ENCODE measurements around the gene ETHE1. TPM values are rescaled to one million over a fixed set of nuclear protein-coding genes. Genes with fewer than 3 reads are reported as not detected.
"Not testable (repeated sequence)": the region's sequence is repeated elsewhere in the genome, so short reads cannot be mapped to it uniquely, and the experiment has no call there.

ETHE1 gene
- total RNA-seq, 2 experiments from 2014 or later, result 68.7 to 78.8 TPM

DNA sequence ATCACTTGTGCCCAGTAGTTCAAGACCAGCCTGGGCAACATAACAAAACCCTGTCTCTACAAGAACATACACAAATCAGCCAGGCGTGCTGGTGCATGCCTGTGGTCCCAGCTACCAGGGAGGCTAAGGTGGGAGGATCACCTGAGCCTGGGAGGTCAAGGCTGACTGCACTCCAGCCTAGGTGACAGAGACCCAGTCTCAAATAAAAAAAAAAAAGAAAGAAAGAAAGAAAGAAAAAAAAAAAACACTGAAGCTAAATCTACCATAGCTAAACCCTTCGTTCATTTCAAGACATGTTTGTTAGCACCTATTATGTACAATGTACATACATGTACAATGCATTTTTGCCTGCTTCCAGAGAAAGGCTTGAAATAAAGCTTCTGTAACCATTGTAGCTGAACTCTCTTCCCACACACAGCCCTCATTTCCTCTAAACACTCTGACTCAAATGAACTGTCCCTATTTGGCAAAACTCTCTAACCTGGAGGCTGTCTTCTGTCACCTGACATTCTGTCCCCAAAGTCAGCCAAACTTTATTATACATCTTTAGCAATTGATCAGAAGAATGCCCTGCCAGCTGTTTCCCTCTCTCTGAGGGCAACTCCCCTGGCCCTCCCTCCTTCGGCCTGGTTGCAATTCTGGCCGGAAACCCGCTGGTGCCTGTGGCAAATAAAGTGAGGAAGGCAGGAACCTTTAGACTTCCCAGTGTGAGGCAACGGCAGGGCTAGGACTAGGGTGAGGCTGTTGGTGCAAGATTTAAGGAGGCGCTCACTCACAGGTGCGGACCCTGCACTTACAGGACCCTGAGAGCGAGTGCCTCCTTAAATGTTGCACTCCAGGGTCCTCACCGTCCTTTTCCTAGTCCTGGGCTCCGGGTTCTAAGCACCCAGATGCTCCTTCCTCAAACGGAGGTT is 1.8 kb downstream of the ETHE1 start:
- peaks cover 8% of the 10 kb centered on the region for H3K36me3 Mint-ChIP-seq (ENCODE audit: low read depth)
- peak overlapping the region; percentile 92 for H3K4me3 Mint-ChIP-seq
- ATAC-seq (peak; percentile 57), DNase-seq (peak; percentile 56)
- no peaks in the 10 kb centered on the region for H3K9me3 Mint-ChIP-seq (ENCODE audit: low read depth)
- peaks cover 22% of the 10 kb centered on the region for H3K4me1 Mint-ChIP-seq
- ChIA-PET CTCF (interaction anchor here (0.6 to 3.7 kb wide), 17 partner anchors 11 to 242 kb away, joined by 3 to 21 read pairs (median 4); partner anchors contain the start of genes IRGQ and PHLDB3), POLR2A (interaction anchor here (0.6 to 1.5 kb wide), 7 partner anchors 8 to 1920 kb away, joined by 3 to 9 read pairs (median 5); partner anchors contain the start of gene ZNF575)
- H3K27ac Mint-ChIP-seq, result peak overlapping the region; percentile 94
- intact Hi-C loops (cut with DNase I, micrococcal nuclease), result loop anchor here (1.0 to 10.0 kb wide), 4 partner anchors 71 to 1100 kb away; partner anchors contain the start of genes KCNN4 (in 2 of the 2), IRGQ (in 1 of the 2), LIPE (in 1 of the 2) and ZNF576 (in 1 of the 2)
- H3K27me3 Mint-ChIP-seq, result no peaks in the 10 kb centered on the region

DNA sequence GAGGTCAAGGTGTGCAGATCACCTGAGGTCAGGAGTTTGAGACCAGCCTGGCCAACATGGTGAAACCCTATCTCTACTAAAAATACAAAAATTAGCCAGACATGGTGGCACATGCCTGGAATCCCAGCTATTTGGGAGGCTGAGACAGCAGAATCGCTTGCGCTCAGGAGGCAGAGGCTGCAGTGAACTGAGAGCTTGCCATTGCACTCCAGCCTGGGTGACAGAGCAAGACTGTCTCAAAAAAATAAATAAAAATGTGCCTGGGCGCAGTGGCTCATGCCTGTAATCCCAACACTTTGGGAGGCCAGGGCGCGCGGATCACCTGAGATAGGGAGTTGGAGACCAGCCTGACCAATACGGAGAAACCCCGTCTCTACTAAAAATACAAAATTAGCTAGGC is 3.3 kb downstream of the ETHE1 start:
- DNase-seq; H3K9me3 Mint-ChIP-seq (ENCODE audit: low read depth); H3K4me3 Mint-ChIP-seq; ATAC-seq; H3K27ac Mint-ChIP-seq; H3K27me3 Mint-ChIP-seq: not testable (repeated sequence)
- Mint-ChIP-seq H3K36me3 (ENCODE audit: low read depth) (peaks cover 12% of the 10 kb centered on the region), H3K4me1 (peaks cover 29% of the 10 kb centered on the region)
- intact Hi-C loops (cut with DNase I, micrococcal nuclease), result loop anchor here (10.0 kb wide), 2 partner anchors 261 to 1099 kb away; partner anchors contain the start of genes KCNN4 (in 1 of the 2) and LIPE (in 1 of the 2)
- CTCF ChIA-PET, result interaction anchor here (0.7 to 3.7 kb wide), 6 partner anchors 60 to 91 kb away, joined by 3 to 21 read pairs (median 6); partner anchors contain the start of gene IRGQ
- POLR2A ChIA-PET, result interaction anchor here (0.7 kb wide), 1 partner anchor 77 kb away, joined by 3 read pairs; no protein-coding TSS in a partner anchor

DNA sequence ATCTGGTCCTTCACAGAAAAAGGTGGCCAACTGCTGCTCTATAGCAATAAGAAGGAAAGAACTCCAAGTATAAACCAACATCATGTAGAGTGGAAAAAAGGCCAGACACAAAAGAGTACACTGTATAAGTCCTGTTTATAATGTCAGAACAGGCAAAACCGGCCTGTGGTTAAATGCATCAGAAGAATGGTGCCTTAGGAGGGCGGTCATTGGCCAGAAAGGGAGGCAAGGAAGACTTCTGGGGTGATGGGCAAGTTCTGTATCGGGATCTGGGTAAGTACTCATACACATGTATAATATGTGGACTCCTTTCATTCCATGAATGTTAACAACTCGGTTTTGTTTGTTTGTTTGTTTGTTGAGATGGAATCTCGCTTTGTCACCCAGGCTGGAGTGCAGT is 4.1 kb downstream of the ETHE1 start:
- ATAC-seq (no peak), DNase-seq (no peak)
- H3K9me3 Mint-ChIP-seq (ENCODE audit: low read depth), result no peaks in the 10 kb centered on the region
- POLR2A ChIA-PET, result interaction anchor here (0.7 kb wide), 1 partner anchor 76 kb away, joined by 3 read pairs; no protein-coding TSS in a partner anchor
- H3K36me3 Mint-ChIP-seq (ENCODE audit: low read depth), result peaks cover 12% of the 10 kb centered on the region
- CTCF ChIA-PET, result interaction anchor here (0.7 to 5.5 kb wide), 4 partner anchors 18 to 76 kb away, joined by 3 to 30 read pairs (median 12); partner anchors contain the start of gene PHLDB3
- no peak overlapping the region for H3K4me3 Mint-ChIP-seq
- no peaks in the 10 kb centered on the region for H3K27me3 Mint-ChIP-seq
- peak overlapping the region; percentile 67 for H3K27ac Mint-ChIP-seq
- H3K4me1 Mint-ChIP-seq, result peaks cover 29% of the 10 kb centered on the region
- intact Hi-C loops (cut with DNase I, micrococcal nuclease), result loop anchor here (10.0 kb wide), 2 partner anchors 262 to 1098 kb away; partner anchors contain the start of genes KCNN4 (in 1 of the 2) and LIPE (in 1 of the 2)

DNA sequence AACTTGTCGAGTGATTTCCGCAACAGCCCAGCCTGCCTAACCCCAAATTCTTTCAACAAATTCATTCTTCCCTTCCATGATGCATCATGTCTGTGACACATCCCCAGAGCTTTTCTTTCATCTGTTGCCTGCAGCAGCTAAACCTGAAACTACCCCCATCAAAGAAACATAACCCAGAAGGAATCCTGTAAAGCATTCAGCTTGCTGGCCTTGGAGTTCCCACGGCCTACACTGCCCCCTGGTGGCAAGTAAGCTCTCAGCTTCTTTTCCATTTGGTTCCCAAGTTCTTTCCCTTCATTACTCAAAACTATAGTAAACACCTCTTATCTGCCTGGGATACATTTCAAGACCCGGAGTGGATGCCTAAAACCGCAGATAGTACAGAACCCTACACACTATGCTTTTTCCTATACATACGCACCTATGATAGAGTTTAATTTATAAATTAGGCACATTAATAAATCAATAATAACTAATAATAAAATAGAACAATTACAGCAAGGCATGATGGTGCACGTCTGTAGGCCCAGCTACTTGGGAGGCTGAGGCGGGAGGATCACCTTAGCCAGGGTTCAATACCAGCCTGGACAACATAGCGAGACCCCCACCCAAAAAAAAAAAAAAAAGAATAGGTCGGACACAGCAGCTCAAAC is 7.4 kb downstream of the ETHE1 start:
- peak overlapping the region; percentile 19 for H3K27ac Mint-ChIP-seq
- H3K27me3 Mint-ChIP-seq, result no peaks in the 10 kb centered on the region
- no peak overlapping the region for H3K4me3 Mint-ChIP-seq
- CTCF ChIA-PET, result interaction anchor here (0.5 to 7.6 kb wide), 41 partner anchors 9 to 304 kb away, joined by 3 to 184 read pairs (median 4); partner anchors contain the start of genes IRGQ, LYPD3, PHLDB3 and ZNF575
- ATAC-seq, result peak; percentile 100
- no peaks in the 10 kb centered on the region for H3K9me3 Mint-ChIP-seq (ENCODE audit: low read depth)
- peak; percentile 90 for DNase-seq
- POLR2A ChIA-PET, result interaction anchor here (0.6 to 1.6 kb wide), 6 partner anchors 9 to 258 kb away, joined by 3 to 11 read pairs (median 6); no protein-coding TSS in a partner anchor
- intact Hi-C loops (cut with DNase I, micrococcal nuclease), result loop anchor here (1.0 to 10.0 kb wide), 6 partner anchors 15 to 1095 kb away; partner anchors contain the start of genes PHLDB3 (in 2 of the 2), KCNN4 (in 1 of the 2) and LIPE (in 1 of the 2)
- H3K4me1 Mint-ChIP-seq, result peaks cover 17% of the 10 kb centered on the region
- H3K36me3 Mint-ChIP-seq (ENCODE audit: low read depth), result peaks cover 14% of the 10 kb centered on the region

DNA sequence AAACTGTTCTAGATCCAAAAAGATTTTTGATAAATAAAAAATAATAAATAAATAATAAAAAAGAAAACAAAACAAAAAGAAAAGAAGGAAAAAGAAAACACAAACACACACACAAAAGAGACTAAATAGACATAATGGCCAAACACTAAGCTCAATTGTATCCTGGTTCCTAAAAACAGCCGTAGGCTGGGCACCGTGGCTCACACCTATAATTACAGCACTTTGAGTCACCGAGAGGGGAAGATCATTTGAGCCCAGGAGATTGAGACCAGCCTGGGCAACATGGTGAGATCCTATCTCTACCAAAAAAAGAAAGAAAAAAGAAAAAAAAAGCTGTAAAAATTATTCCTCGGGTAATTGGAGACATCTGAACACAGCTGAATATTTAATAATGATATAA is 8.9 kb downstream of the ETHE1 start:
- Mint-ChIP-seq H3K9me3 (ENCODE audit: low read depth) (no peaks in the 10 kb centered on the region), H3K4me3 (no peak overlapping the region), H3K4me1 (peaks cover 14% of the 10 kb centered on the region), H3K27me3 (no peaks in the 10 kb centered on the region), H3K27ac (no peak overlapping the region), H3K36me3 (ENCODE audit: low read depth) (peaks cover 18% of the 10 kb centered on the region)
- DNase-seq (no peak), ATAC-seq (no peak)
- CTCF ChIA-PET, result interaction anchor here (0.7 to 7.6 kb wide), 6 partner anchors 14 to 85 kb away, joined by 3 to 184 read pairs (median 18); no protein-coding TSS in a partner anchor
- POLR2A ChIA-PET, result interaction anchor here (0.6 to 0.7 kb wide), 2 partner anchors 71 to 245 kb away, joined by 3 to 4 read pairs; no protein-coding TSS in a partner anchor
- intact Hi-C loops (cut with DNase I, micrococcal nuclease), result loop anchor here in 1 of 2 experiments (2.0 kb wide), 1 partner anchor 13 kb away; the partner anchor contains the start of gene PHLDB3

DNA sequence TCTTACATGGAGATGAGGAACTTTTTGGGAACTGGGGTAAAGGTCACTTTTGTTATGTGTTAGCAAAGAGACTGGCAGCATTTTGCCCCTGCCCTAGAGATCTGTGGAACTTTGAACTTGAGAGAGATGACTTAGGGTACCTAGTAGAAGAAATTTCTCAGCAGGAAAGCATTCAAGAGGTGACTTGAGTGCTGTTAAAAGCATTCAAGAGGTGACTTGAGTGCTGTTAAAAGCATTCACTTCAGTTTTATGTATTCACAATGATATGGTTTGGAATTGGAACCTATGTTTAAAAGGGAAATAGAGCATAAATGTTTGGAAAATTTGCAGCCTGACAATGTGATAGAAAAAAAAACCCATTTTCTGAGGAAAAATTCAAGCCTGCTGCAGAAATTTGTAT is 14.6 kb downstream of the ETHE1 start:
- H3K9me3 Mint-ChIP-seq (ENCODE audit: low read depth); DNase-seq; H3K27ac Mint-ChIP-seq; H3K27me3 Mint-ChIP-seq; H3K4me1 Mint-ChIP-seq; H3K4me3 Mint-ChIP-seq; CTCF ChIA-PET; intact Hi-C loops (cut with DNase I, micrococcal nuclease); ATAC-seq; POLR2A ChIA-PET: not testable (repeated sequence)
- peaks cover 40% of the 10 kb centered on the region for H3K36me3 Mint-ChIP-seq (ENCODE audit: low read depth)

DNA sequence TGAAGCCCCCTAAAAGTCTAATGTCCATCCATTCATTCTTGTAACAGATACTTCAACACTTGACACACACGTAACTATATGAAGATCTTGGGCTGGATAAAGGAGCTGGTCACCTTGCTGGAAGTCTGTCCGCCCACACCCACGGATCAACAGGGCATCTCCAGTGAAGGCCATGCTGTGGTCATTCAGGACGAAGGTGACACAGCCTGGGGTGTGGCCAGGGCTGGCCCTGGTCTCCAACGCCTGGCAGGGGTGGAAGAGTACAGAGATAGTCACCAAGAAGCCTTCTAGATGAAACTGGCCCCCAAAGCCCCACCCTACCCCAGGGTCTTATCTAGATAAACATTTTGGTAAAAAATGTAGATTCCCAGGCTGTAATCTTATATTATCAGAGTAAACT is 15.7 kb downstream of the ETHE1 start:
- CTCF ChIA-PET, result no interaction called here

DNA sequence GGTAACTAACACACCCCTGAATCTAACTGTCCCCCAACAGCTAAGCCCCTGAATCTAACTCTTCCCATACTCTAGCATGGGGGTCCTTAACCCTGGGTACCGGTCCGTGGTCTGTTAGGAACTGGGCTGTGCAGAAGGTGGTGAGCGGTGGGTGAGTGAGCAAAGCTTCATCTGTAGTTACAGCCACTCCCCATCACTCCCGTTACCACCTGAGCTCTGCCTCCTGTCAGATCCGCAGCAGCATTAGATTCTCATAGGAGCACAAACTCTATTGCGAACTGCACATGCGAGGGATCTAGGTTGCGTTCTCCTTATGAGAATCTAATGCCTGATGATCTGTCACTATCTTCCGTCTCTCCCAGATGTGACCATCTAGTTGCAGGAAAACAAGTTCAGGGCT is 16.3 kb downstream of the ETHE1 start:
- no peak overlapping the region for H3K27ac Mint-ChIP-seq
- peaks cover 5% of the 10 kb centered on the region for H3K4me1 Mint-ChIP-seq
- intact Hi-C loops (cut with DNase I, micrococcal nuclease), result no loop called here
- no peaks in the 10 kb centered on the region for H3K27me3 Mint-ChIP-seq
- ChIA-PET CTCF (interaction anchor here (1.1 kb wide), 1 partner anchor 16 kb away, joined by 4 read pairs; no protein-coding TSS in a partner anchor), POLR2A (interaction anchor here (0.6 kb wide), 1 partner anchor 47 kb away, joined by 3 read pairs; no protein-coding TSS in a partner anchor)
- H3K9me3 Mint-ChIP-seq (ENCODE audit: low read depth), result no peaks in the 10 kb centered on the region
- DNase-seq, result no peak
- H3K36me3 Mint-ChIP-seq (ENCODE audit: low read depth), result peaks cover 41% of the 10 kb centered on the region
- no peak for ATAC-seq
- no peak overlapping the region for H3K4me3 Mint-ChIP-seq

More for the DNA sequence above, 15.7 kb downstream of the ETHE1 start:
- POLR2A ChIA-PET, result no interaction called here
- intact Hi-C loops (cut with DNase I, micrococcal nuclease), result no loop called here
- Mint-ChIP-seq H3K27ac (no peak overlapping the region), H3K27me3 (no peaks in the 10 kb centered on the region), H3K4me1 (no peaks in the 10 kb centered on the region), H3K4me3 (no peak overlapping the region), H3K36me3 (ENCODE audit: low read depth) (peaks cover 38% of the 10 kb centered on the region), H3K9me3 (ENCODE audit: low read depth) (no peaks in the 10 kb centered on the region)
- no peak for ATAC-seq
- DNase-seq, result no peak

DNA sequence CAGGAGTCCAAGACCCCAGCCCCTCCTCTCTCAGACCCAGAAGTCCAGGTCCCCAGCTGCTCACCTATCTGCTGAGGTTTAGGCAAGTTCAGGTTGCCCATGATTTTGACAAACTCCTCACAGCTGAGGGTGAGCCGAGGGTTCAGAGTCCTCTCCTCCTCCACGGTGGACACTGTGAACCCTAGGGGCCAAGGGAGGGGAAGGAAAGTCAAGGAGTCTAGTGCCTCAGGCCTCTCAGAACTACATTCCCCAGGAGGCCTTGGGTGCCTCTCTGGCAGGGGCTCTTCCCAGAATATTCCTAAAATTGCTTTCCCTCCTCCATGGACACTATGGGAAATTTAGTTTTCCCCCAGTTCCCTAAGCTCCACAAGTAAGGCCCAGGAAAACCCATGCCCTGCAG is 19.1 kb downstream of the ETHE1 start:
- DNase-seq (no peak), ATAC-seq (no peak)
- no peaks in the 10 kb centered on the region for H3K27me3 Mint-ChIP-seq
- CTCF ChIA-PET, result interaction anchor here (3.0 kb wide), 1 partner anchor 12 kb away, joined by 12 read pairs; no protein-coding TSS in a partner anchor
- H3K27ac Mint-ChIP-seq, result no peak overlapping the region
- peaks cover 41% of the 10 kb centered on the region for H3K36me3 Mint-ChIP-seq (ENCODE audit: low read depth)
- no peak overlapping the region for H3K4me3 Mint-ChIP-seq
- no peaks in the 10 kb centered on the region for H3K9me3 Mint-ChIP-seq (ENCODE audit: low read depth)
- H3K4me1 Mint-ChIP-seq, result peaks cover 22% of the 10 kb centered on the region
- intact Hi-C loops (cut with DNase I, micrococcal nuclease), result no loop called here
- POLR2A ChIA-PET, result interaction anchor here (0.6 kb wide), 1 partner anchor 1084 kb away, joined by 5 read pairs; no protein-coding TSS in a partner anchor

DNA sequence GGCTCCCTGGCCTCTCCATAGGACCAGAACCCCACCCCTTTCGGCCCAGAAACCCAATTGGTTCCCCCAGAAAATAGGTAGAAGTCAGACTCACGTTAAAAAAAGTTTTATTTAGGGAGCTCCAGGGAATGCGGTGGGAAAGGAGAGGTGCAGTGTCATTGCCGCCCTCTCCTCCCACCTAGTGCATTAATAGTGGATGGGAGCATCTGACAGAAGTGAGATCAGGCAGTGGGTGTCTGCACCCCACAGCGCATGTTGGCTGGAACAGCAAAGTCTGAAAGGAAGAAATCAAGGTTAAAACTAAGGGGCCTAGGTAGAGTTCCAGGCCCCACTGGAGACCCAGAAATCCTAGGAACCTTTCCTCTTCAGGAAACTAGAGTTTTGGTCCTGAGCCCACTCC is 20.4 kb downstream of the ETHE1 start:
- Mint-ChIP-seq H3K36me3 (ENCODE audit: low read depth) (peaks cover 38% of the 10 kb centered on the region), H3K4me3 (no peak overlapping the region), H3K9me3 (ENCODE audit: low read depth) (no peaks in the 10 kb centered on the region), H3K4me1 (peaks cover 30% of the 10 kb centered on the region), H3K27me3 (no peaks in the 10 kb centered on the region), H3K27ac (no peak overlapping the region)
- intact Hi-C loops (cut with DNase I, micrococcal nuclease), result no loop called here
- CTCF ChIA-PET, result interaction anchor here (1.2 to 3.6 kb wide), 2 partner anchors 60 to 74 kb away, joined by 3 to 27 read pairs; no protein-coding TSS in a partner anchor
- POLR2A ChIA-PET, result no interaction called here
- ATAC-seq (no peak), DNase-seq (no peak)

All from activated CD4-positive, alpha-beta T cell treated with anti-CD3 and anti-CD28 coated beads for 36 hours (primary cell).